Glomerular endothelial cell (primary cell): ENCODE data around the gene LARP4. TPM values are rescaled to one million over a fixed set of nuclear protein-coding genes. Genes with fewer than 3 reads are reported as not detected.
"Not testable (repeated sequence)": the region's sequence is repeated elsewhere in the genome, so short reads cannot be mapped to it uniquely, and the experiment has no call there.

Experiments
- DNase-seq: peaks from one replicate; pipeline ENCODE4 v3.0.0-alpha.2; 2011; ENCODE audit warnings: low read depth, low spot score; ENCODE audit errors: extremely low read depth
- total RNA-seq: library from RNA; depleted of rRNA; stranded (reverse); fragments of >200 nt; gene quantifications from 2 replicates; pipeline ENCODE4 v1.2.3, GENCODE V29; 2015

LARP4 gene
- total RNA-seq, 1 donor from 2014 or later, result 39.7 TPM

- no peak for DNase-seq
Observed at GRCh38 chr12:50520416-50521207, 119.9 kb downstream of the LARP4 start.

- DNase-seq, result not testable (repeated sequence)
Observed at GRCh38 chr12:50521781-50522180, 121.1 kb downstream of the LARP4 start.

- DNase-seq, result no peak
Observed at GRCh38 chr12:50523772-50524171, 123.1 kb downstream of the LARP4 start.

- no peak for DNase-seq
Observed at GRCh38 chr12:50524621-50525020, 123.9 kb downstream of the LARP4 start.

GRCh38 chr12:50525422-50525821 lies 124.7 kb downstream of the LARP4 start:
- no peak for DNase-seq

- no peak for DNase-seq
Observed at GRCh38 chr12:50527359-50527726, 126.7 kb downstream of the LARP4 start.

- DNase-seq, result no peak
Observed at GRCh38 chr12:50528800-50529199, 128.1 kb downstream of the LARP4 start.

GRCh38 chr12:50529345-50529744 lies 128.7 kb downstream of the LARP4 start:
- DNase-seq, result no peak

Other genes starting within 250 kb of the LARP4 start
- 37.7 and 40.3 TPM in 2 replicates for gene CERS5, start 233.5 kb upstream of the LARP4 start, total RNA-seq
- gene LIMA1, start 117.4 kb upstream of the LARP4 start, total RNA-seq, result 85.5 and 102 TPM in 2 replicates
- gene FAM186A, start 4.3 kb upstream of the LARP4 start, total RNA-seq, result not detected in 2 replicates
- 29.6 and 33.7 TPM in 2 replicates for gene DIP2B, start 104.1 kb downstream of the LARP4 start, total RNA-seq